Right kidney (tissue), 1 donor: ENCODE data around the gene PXDC1.
"Not testable (repeated sequence)": the region's sequence is repeated elsewhere in the genome, so short reads cannot be mapped to it uniquely, and the experiment has no call there.

Source experiments
- DNase-seq: peaks from one replicate; pipeline ENCODE4 v3.0.0-alpha.2; 2016

The PXDC1 gene

DNA sequence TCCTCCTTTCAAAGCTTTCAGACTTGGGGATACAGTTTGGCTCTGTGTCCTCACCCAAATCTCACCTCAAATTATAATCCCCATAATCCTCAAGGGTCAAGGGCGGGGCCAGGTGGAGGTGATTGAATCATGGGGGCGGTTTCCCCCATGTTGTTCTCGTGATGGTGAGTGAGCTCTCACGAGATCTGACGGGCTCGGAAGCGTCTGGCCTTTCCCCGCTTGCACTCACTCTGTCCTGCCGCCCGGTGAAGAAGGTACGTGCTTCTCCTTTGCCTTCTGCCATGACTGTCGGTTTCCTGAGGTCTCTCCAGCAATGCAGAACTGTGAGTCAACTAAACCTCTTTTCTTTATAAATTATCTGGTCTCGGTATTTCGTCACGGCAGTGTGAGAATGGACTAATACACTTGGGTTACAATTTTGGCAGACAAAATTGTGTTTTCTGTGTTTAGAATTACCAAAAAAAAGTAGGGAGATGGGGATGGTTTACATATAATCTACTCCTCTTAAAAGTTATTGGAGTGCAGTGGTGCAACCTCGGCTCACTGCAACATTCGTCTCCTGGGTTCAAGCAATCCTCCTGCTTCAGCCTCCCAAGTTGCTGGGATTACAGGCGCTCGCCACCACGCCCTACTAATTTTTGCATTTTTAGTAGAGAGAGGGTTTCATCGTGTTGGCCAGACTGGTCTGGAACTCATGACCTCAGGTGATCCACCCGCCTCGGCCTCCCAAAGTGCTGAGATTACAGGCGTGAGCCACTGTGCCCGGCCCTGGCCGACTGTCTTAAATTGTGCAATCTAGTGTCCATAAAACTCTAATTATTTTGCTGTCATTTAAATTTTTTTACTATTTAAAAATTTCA is 33.6 kb upstream of the PXDC1 start:
- DNase-seq: no peak

DNA sequence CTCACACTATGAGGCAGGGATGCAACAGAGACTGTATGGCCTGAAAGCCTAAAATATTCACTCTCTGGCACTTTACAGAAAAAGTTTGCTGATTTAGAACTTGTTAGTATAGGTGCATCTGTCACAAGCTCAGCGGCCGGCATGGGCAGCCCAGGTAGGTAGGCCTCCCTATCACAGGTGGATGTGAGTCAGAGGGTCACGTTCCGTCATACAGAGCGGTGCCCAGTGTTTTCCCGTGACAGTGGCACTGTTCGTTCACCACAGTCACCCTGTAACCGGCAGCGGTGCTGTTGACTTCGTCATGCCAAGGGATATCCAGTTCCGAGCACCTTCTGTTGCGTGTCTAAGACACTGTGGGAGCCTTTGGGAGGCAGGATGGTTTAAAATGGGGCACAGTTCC is 32.9 kb upstream of the PXDC1 start:
- DNase-seq: no peak

DNA sequence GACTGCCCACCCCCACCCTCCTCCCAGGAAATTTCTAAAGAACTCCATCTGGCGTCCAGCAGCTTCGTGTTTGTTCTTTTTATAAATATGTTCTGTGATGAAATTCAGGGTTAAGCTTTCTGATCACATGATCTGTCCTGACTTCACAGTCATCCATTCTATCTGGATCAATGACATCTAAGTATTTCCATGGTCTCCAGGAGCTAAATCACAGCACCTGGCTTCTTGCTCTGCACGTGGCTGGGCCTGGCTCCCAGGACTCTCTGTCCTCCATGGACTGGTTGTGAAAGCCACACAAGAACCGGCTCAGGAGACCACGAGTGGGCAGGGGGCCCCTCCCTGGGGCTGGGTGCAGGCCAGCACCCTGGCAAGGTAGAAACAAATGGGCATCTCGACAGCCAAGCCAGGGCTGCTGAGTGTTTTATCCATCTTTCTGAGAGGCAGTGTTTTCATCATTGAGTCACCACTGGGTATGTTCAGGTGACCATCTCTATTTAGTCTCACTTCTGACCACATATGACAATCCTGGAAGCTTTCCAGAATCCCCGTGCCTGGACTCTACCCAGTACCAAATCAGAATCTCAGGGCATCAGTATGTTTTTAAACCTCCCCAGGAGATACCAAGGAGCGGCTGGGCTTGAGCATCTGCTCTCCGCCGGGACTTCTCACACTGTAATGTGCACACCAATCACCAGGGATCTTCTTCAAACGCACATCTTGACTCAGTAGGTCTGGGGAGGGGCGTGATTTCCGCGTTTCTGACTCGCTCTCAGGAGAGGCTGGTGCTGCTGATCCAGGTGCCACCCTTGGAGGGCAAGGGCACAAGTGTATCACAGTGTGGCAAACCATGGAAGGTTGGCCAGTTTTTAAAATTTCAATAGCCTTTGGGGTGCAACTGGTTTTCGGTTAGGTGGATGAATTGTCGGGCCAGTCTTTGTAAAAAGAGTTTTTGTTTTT is 31.6 kb upstream of the PXDC1 start:
- DNase-seq: no peak

DNA sequence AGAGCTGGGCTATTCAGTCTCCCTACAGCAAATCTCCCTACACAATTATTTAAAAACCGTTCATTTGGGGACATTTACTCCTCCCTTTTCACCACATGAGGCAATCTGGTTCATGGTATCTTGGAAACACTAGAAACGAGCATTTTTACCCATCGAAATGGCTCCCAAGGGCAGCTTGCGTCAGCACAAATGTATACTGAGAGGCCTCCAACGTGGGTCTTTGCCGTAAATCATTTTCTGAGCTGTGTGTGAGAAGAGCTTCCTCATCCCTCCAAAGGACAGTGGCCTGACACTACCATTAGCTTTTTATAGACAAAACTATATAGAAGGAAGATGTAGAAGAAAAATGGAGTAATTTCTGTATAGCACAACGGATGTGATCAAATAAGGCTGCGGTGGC is 30.0 kb upstream of the PXDC1 start:
- no peak for DNase-seq

DNA sequence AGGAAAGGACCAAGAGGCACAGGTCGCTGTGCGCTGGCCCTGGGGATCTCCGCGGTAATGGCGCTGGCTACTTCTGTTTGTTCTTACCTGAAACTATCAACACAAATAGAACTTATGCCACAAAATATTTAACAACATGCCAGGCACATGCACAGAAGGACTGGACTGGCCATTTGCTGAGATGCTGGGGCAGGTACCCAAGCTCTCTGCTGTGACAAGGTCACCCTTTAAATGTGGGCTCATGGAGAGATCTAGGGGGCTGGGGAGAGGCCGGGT is 28.0 kb upstream of the PXDC1 start:
- no peak for DNase-seq

DNA sequence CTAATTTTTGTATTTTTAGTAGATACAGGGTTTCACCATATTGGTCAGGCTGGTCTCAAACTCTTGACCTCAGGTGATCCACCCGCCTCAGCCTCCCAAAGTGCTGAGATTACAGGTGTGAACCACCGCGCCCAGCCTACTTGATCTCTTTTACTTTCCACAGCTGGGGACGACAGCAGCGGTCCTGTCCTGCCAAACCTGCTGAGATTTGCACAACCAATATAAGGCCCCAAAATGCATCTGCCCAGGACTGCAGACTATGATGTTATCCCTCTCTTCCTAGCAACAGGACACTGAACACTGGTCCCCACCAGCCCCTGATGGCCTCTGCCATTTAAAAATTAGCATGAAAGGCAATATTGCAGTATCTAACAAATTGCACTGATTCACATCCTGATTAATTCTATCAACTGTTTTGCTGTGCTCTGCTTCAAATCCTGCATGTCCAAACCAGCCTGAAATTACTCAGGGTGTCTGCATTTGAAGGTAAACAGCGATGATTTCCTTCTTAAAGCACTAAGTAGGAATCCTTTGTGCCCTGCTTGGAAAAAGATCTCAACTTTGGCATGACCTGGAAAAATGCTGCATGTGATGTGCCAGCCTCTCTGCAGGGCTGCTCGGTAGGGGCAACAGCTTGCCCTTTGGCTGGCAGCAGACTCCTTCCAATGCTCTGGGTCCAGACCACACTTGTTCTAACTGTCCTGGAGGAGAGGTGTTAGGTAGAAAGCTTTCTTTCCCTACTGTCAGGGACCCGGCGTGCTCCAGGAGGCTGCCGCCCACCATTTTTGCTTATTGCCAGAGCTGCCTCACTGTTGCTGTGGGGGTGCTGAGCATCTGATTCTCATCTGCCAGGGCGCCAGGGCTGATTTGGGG is 27.4 kb upstream of the PXDC1 start:
- no peak for DNase-seq

DNA sequence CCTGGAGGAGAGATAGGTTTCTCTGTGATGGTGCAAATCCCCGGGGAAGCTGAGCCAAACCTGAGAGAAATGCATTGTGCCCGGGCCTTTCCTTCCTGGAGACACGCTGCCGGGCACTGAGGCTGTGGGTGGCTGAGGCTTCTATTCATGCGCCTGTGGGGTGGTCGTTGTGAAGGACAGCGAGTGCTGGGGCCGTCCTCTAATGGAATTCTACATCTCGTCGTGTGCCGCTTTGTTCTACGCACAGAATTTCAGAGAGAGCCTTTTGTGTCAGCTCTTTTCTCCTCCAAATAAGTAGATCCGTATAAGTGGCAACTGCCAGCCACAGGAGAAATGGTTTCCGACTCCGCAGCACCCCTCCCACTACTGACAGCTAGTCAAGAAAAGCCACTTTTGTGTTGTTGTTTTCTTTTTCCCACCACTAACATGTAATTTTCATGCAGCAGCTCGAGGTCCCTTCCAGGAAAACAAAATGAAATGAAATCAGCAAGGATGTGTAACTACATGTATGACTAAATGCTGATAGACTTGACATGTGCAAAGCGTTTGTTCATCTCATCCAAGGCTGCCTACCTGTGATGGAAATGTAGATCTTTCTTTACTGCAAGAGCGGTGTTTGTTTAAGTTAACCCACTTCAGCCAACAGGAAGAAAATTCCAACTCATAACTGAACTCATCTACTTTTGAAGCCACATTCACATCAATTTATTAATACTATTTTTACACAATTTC is 26.4 kb upstream of the PXDC1 start:
- DNase-seq: no peak

DNA sequence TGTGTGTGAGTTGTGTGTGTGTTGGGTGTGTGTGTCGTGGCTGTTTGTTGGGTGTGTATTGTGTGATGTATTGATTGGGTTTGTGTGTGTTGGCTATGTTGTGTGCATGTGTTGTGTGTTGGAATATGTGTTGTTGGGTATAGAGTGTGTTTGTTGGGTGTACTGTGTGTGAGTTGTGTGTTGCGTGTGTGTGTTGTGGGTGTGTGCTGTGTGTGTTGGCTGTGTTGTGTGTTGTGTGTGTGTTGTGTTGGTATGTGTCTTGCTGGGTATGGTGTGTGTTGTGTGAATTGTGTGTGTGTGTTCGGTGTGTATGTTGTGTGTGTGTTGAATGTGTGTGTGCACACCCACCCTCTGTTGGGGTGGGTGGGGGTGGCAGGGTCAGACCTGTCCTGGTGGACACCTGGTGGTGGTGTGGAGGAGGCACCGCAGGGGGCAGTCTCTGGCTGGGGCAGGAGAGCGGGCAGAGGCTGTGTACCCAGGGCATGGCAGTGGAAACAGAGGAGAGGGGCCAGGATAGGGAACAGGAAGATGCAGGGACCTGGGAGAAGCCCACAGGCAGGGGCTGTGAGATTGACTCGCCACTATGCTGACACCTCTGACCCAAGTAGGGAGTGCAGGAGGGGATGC is 25.5 kb upstream of the PXDC1 start:
- no peak for DNase-seq

DNA sequence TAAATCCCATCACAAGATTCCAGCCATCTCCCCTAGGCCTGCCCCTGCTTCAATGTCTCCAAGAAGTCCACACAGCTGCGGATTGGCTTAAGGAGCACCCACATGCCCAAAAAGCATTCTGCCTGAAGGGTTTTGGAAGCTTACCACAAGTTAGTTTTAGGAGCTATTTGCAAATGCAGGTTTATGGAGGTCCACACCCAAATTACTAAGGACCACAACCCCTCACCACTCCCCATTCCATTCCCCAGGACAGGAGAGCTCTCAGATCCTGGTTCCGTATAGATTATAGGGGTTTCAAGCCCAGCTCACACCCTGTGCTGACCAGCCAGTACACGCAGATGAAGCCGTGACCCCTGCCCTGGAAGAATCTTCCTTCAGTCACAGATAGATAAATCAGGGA is 24.3 kb upstream of the PXDC1 start:
- no peak for DNase-seq

DNA sequence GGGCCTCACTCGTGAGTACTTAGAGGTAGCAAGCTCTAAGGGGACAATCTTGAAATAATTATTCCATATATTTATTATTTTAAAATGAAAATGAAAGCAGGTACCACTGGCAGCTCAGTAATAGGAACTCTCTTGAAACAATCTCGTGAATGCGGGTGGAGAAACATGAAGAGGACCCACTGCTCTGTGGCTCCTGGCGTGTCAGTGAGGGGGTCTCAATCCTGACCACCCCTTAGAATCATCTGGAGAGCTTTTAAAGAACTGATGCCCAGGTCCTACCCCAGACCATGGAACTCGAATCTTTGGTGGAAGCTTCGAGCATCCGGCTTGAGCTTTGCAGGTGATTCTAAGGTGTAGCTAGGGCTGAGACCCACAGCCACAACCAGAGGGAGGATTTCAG is 23.9 kb upstream of the PXDC1 start:
- no peak for DNase-seq

DNA sequence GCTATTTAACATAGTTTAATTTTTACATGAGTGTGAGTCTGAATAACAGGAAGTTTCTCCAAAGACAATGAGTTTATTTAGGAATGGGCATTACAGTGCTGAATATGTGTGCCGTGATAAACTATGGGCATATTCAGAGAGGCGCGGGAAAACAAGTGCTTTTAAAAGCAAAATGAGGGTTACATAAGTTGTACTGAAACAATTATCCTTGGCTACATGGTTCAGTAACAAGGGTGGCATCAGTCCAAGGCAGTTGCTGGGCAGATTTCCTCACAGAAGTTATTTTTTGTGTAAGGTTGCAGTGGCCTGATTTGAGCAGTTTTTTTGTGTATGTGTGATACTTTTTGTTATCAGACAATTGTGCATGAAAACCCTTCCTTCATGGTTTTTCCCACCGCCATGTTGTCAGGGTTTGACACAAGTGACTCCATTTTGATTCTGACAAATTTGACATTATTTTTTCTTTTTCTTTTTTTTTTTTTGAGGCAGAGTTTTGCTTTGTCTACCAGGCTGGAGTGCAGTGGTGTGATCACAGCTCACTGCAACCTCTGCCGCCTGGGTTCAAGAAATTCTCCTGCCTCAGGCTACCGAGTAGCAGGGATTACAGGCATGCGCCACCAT is 22.3 kb upstream of the PXDC1 start:
- DNase-seq: no peak

DNA sequence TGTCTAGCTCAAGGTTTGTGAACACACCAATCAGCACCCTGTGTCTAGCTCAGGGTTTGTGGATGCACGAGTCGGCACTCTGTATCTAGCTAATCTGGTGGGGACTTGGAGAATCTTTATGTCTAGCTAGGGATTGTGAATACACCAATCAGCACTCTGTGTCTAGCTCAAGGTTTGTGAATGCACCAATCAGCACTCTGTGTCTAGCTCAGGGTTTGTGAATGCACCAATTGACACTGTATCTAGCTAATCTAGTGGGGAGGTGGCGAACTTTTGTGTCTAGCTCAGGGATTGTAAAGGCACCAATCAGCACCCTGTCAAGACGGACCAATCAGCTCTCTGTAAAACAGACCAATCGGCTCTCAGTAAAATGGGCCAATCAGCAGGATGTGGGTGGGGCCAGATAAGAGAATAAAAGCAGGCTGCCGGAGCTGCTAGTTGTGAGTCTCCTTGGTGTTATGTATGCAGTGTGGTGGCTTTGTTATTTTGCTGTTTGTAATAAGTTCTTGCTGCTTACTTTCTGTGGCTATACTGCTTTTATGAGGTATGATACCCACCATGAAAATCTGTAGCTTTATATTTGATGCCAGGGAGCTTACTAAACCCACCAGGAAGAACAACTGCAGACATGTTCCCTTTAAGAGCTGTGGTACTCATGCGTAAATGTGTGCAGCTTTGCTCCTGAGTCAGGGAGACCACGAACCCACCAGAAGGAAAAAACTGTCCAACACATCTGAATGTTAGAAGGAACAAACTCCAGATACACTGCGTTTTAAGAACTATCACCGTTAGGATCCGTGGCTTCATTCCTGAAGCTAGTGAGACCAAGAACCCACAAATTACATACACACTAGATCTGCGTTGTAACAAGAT is 20.9 kb upstream of the PXDC1 start:
- DNase-seq: not testable (repeated sequence)

DNA sequence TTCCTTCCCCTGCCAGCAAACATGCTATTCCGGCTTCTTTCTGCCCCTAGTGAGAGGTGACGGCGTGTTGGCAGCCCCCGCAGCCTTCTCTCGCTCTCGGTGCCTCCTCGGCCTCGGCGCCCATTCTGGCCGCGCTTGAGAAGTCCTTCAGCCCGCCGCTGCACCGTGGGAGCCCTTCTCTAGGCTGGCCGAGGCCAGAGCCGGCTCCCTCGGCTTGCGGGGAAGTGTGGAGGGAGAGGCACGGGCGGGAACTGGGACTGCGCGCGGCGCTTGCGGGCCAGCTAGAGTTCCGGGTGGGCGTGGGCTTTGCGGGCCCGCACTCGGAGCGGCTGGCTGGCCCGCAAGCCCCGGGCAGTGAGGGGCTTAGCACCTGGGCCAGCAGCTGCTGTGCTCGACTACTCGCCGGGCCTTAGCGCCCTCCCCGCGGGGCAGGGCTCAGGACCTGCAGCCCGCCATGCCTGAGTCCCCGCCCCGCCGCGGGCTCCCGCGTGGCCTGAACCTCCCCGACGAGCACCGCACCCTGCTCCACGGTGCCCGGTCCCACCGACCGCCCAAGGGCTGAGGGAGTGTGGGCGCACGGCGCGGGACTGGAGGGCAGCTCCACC is 20.0 kb upstream of the PXDC1 start:
- no peak for DNase-seq

DNA sequence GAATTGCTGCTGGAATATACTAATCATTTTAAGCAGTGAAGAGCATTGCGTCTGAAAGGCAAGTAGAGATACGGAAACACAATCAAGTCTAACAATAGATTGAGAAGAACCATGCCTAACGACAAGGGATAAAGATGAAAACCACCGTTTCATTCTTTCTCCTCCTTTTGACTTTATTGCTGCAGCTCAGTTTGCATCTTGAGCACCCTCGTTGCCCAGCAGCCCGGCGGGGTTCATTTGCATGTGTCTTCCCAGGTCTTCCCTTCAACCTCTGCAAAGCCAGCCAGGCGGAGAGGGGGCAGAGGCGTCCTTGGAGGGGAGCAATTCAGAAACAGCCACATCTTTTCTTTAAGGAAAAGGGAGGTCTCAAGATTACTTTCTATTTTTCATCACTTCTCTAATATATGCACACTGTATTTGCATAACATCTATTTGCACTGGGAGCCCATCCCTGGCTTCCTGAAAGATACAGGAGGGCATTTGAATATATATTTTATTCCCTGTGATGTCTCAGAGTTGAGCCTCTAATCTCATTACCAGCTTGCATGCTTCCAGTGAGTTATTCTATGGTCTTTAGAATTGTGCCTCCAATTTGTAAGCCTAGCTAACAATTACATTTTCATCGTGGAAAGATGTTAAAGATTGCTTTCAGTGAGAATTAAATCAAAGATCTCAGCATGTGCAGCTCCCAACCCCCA is 18.7 kb upstream of the PXDC1 start:
- DNase-seq: no peak

DNA sequence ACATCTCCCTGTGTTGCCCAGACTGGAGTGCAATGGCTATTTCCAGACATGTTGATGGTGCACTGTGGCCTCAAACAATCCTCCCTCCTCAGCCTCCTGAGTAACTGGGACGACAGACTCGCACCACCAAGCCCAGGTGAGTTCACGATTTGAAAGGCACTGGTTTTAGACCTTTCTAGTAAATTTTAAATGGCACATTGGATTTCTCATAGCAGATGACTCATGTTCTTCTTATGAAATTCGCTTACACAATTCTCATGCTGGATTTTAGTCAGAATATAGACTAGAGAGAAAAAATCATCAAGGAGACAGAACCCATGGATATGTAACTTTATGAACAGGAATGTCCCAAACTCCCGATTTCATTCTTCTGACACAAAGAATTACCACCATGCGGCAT is 18.1 kb upstream of the PXDC1 start:
- DNase-seq: no peak

DNA sequence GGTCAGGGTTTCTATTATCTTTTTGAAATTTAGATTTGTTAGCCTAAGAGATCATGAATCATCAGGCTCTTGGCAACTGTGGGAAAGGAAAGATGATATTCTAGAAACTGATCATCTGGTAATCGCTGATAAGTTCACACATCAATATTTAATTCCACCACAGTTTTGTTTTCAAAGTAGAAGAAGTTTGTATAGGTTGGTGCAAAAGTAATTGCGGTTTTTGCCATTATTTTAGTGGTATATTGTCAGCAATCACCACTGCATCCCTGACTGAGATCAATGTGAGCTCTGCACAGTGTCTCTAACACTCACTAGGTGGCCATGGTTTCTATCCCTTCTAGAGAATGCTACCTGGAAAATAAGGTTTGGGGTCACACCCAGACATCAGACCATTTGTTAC is 17.0 kb upstream of the PXDC1 start:
- no peak for DNase-seq

DNA sequence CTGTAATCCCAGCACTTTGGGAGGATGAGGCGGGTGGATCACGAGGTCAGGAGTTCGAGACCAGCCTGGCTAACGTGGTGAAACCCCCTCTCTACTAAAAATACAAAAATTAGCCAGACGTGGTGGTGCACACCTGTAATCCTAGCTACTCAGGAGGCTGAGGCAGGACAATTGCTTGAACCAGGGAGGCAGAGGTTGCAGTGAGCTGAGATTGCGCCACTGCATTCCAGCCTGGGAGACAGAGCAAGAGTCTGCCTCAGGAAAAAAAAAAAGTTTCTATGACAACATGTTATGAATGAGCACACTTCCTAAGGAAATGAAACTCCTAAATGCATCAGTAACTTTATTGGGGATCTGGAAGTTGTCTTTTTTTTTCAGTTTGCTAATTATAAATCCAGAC is 16.0 kb upstream of the PXDC1 start:
- not testable (repeated sequence) for DNase-seq

DNA sequence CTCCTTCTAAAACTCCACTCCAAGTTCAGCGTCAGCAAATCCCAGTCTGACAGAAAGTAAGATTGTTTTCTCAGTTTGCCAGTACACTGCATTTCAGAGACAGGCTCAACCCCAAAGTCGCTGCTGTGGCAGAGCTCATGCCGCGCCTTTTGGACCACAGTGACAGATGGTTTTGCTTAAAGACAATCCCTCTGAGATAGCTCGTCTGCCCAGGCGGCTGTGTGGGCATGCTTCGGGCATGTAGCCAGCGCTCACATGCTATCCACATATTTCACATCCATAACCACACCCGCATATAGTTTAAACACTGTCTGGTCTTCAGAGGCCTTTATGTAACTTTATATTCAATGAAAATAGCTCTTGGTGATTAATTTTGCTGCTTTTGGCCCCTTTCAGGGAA is 14.7 kb upstream of the PXDC1 start:
- DNase-seq: no peak

DNA sequence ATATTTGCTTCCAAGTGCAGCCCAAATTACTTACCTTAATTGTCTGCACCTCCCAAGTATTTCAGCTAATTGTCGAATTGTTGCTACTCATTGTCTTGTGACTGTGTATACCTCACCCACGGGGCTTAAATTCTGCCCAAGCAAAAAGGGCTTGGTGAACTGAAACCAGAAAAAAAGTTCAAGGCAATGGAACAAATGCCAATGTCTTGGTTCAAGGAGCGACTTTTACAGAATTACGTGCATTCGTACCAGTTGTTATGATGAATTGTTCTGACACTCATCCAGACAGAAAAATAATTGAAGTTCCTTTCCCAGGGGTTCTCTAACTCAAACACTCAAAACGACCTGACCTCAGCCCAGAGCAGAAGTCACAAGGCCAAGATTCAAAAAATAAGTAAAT is 13.9 kb upstream of the PXDC1 start:
- DNase-seq: no peak
